HG02870 (cell line): ENCODE results near the gene CEP83.
A peak's percentile ranks its signal among the peaks of the same experiment; 100 is the strongest.
"Not testable (repeated sequence)": the region's sequence is repeated elsewhere in the genome, so short reads cannot be mapped to it uniquely, and the experiment has no call there.

Source experiments
- ATAC-seq: cut with Tn5 transposase; IDR thresholded peaks from one replicate; pipeline ENCODE4 v1.9.1; 2021; ENCODE audit warnings: mild to moderate bottlenecking, moderate library complexity; ENCODE audit not compliant: unreplicated experiment

Gene CEP83

DNA sequence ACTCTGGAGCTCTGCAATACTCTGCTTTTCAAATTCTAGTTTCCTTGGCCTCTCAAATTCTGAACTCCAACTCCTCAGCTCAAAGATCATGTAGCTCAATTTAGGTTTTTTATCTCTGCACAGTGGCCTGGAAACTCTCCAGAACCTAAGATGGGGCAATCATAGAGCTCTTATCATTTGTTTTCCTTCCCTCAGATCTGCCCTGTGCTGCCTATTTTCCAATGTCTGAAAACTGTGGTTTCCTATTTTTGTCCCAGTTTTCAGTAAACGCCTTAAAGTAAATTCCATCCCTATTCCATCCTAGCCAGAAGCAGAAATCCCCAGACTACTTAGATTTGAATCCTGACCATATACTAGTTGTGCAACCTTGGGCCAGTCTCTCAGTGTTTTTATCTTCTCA, 73.2 kb downstream of the CEP83 start:
- ATAC-seq, result no peak

DNA sequence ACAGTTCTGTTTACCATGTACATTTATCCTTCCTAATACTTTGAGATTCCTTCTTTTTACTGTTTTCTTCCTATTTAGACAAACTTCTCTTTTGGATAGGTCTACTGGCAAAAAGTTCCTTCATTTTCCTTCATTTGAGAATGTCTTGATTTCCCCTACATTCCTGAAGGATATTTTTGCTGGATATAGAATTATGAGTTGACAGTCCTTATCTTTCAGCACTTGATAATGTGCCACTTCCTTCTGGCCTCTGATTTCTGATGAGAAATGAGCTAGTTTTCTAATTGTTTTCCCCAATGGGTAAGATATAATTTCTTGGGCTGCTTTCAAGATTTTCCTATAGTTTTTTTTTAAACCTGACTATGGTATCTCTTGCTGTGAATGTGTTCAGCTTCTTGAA, 75.6 kb downstream of the CEP83 start:
- no peak for ATAC-seq

- no peak for ATAC-seq
Measured at GRCh38 chr12:94380507-94380906, 79.2 kb downstream of the CEP83 start.

DNA sequence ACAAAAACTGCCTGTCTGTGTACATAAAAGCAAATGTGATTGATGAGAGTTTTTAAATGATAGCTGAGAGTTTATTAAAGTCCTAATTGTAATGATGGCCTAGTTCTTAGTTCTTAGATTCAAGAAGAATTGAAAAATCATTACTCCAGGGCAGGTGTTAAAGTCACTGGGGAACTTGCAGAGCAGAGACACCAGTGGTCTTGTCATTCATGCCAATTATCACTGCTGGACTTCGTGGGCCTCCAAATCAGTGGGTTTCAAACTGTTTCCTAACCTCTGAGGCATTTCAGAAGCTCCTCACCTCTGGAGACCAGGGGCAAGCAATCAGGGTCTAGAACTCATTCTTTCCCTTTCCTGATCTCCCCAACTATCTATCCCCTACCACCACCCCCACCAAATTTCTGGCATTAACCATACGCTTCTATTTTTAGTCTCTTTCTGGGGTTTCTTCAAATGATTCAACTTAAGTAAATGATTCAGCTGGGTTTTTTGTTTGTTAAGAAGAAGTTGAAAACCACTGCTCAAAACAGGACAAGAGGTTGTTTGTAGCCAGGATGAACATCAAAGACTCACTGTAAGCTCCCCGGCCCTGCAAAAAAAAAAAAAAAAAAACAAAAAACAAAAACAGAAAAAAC, 80.1 kb downstream of the CEP83 start:
- ATAC-seq, result peak; percentile 47

GRCh38 chr12:94377599-94377998, 82.1 kb downstream of the CEP83 start:
- ATAC-seq, result no peak

GRCh38 chr12:94374124-94374523, 85.5 kb downstream of the CEP83 start:
- ATAC-seq, result no peak

DNA sequence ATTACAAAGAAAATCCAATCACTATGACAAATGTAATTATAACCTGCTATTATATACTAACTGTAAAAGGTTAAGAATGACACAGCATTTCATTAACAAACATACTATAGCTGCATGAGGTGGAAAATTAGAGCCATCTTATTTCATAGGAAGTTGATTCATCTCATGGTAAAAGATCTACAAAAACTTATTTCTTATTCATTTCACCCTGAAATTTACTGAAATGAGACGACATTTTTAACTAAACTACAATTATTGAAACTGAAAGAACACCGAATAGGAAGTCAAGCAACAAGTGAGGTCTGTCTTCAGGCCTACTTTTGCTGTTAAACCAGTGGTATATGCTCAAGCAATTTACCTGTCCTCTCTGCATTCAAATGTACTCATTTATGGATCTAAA, 87.2 kb downstream of the CEP83 start:
- ATAC-seq, result peak; percentile 71

DNA sequence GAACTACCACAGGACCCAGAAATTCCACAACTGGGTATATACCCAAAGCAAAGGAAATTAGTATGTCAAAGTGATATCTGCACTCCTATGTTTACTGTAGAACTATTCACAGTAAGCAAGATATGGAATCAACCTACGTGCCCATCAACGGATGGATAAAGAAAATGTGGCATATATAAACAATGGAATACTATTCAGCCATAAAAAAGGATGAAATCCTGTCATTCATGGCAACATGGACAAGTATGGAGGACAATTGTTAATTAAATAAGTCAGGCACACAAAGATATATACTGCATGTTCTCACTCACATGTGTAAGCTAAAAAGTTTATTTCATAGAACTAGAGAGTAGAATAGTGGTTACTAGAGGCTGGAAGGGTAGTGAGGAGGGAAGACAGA, 97.0 kb downstream of the CEP83 start:
- no peak for ATAC-seq

GRCh38 chr12:94359761-94360160, 99.9 kb downstream of the CEP83 start:
- ATAC-seq, result no peak

- ATAC-seq, result no peak
Measured at GRCh38 chr12:94353130-94353529, 106.5 kb downstream of the CEP83 start.

GRCh38 chr12:94340573-94340972, 119.1 kb downstream of the CEP83 start:
- no peak for ATAC-seq

DNA sequence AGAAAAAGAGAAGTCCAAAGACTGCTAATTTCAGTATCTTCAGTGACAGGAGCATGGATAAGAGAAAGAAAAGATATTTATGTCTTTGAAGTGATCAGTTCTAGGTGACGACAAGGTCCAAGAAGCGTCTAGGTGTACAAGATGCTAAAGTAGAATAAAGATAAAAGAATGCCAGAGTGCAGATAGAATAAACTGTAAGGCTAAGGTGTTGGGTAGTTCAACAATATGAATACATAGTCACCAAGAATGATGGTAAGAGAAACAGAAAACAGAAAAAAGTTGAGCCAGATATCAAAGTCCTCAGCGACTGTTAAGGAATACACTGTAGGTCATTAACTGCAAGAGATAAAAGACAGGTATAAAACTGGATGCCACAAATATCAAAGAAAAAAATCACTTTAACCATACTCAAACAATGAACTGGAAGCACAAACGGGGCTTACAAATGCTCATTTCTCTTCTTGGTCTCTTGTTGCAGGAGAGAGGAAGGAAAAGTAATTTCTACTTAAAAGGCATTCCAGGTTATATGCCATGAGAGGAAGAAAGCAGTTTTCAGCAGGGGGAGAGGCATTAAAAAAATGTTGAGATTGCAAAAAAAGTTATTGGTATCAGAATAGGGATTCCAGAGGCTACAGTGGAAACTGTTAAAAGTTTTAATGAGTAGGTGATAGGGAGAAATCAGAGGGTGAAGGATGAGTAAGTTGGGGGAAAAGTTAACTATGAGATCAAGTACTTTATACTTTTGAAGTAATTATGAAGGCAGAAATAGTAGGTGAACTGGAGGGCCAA, 121.5 kb downstream of the CEP83 start:
- no peak for ATAC-seq

- ATAC-seq, result no peak
Measured at GRCh38 chr12:94336211-94336925, 123.3 kb downstream of the CEP83 start.

- ATAC-seq, result no peak
Measured at GRCh38 chr12:94333396-94333795, 126.3 kb downstream of the CEP83 start.

- ATAC-seq, result no peak
Measured at GRCh38 chr12:94329366-94329765, 130.3 kb downstream of the CEP83 start.

DNA sequence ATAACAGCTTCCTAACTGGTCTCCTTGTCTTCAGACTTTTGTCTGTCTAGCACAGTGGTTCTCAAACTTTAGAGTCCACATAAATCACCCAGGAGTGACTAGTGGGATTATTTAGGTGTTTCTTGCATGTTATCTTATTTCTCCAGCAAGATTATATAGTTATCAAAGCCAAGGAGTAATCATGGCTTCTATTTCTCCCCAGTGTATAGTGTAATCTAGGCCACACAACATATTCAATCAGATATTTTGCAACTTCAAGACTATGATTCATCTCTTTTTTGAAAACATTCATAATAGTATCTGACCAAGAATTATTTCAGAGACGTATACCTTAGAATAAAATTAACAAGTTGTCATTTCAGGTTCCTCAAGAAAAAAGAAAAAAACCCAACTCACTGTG, 131.9 kb downstream of the CEP83 start:
- ATAC-seq, result no peak

GRCh38 chr12:94326727-94327126, 132.9 kb downstream of the CEP83 start:
- ATAC-seq, result no peak

GRCh38 chr12:94326234-94326633, 133.4 kb downstream of the CEP83 start:
- ATAC-seq, result no peak

GRCh38 chr12:94322346-94322745, 137.3 kb downstream of the CEP83 start:
- no peak for ATAC-seq

DNA sequence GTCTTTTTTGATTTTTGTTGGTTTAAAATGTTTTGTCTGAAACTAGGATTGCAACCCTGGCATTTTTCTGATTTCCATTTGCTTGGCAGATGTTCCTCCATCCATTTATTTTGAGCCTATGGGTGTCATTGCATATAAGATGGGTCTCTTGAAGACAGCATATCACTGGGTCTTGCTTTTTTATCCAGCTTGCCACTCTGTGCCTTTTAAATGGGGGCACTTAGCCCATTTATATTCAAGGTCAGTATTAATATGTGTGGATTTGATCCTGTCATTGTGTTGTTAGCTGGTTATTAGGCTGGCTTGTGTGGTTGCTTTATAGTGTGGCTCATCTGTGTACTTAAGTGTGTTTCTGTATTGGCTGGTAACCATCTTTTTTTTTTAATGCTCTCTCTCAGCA, 139.6 kb downstream of the CEP83 start:
- ATAC-seq, result no peak

- no peak for ATAC-seq
Measured at GRCh38 chr12:94318181-94318580, 141.5 kb downstream of the CEP83 start.

GRCh38 chr12:94316600-94316999, 143.1 kb downstream of the CEP83 start:
- not testable (repeated sequence) for ATAC-seq
